DND-41 (cell line): ENCODE data around the gene SLC12A8.

Experiments used
- EZH2 ChIP-seq: IDR thresholded peaks from 3 replicates; pipeline ENCODE4 v1.6.1; 2012; ENCODE audit warnings: borderline replicate concordance, low read depth, mild to moderate bottlenecking, moderate library complexity, low read length, inconsistent platforms; ENCODE audit not compliant: severe bottlenecking
- TF ChIP-seq, protein P1 (sequence below): IDR thresholded peaks from 2 replicates; pipeline ENCODE4 v1.5.1; 2012; ENCODE audit warnings: borderline replicate concordance, low read length, moderate library complexity, mild to moderate bottlenecking; ENCODE audit not compliant: poor library complexity, severe bottlenecking; ENCODE audit errors: extremely low read depth

DNA sequence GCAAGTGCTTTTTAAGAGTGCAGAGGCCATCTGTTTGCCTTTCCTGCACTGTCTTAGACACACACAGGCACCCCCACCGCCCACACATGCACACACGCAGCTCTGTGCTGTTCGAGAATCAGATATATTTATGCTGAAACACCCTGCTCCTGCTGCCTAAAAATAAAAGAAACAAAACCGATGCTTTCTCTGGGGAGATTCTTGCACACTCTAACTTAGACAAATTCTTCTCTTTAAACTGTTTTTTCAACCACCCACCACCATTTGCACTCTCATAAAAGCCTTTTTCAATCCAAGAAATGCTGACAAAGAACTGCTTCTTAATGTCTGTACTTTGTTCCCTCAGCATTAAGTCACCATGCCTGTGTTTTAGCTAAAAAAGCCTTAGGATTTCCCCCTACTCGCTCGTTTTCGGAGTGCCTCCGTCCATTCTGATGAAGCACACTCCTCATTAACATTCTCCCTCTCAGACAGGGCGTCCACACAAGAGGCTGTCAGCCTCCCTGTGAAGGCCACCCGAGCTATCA lies 26.2 kb downstream of the SLC12A8 start:
- TF ChIP-seq, protein P1, sequence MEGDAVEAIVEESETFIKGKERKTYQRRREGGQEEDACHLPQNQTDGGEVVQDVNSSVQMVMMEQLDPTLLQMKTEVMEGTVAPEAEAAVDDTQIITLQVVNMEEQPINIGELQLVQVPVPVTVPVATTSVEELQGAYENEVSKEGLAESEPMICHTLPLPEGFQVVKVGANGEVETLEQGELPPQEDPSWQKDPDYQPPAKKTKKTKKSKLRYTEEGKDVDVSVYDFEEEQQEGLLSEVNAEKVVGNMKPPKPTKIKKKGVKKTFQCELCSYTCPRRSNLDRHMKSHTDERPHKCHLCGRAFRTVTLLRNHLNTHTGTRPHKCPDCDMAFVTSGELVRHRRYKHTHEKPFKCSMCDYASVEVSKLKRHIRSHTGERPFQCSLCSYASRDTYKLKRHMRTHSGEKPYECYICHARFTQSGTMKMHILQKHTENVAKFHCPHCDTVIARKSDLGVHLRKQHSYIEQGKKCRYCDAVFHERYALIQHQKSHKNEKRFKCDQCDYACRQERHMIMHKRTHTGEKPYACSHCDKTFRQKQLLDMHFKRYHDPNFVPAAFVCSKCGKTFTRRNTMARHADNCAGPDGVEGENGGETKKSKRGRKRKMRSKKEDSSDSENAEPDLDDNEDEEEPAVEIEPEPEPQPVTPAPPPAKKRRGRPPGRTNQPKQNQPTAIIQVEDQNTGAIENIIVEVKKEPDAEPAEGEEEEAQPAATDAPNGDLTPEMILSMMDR = no peak
- no peak for TF ChIP-seq EZH2
